ENCODE data around the gene BCL3. TPM values are rescaled to one million over a fixed set of nuclear protein-coding genes. Genes with fewer than 3 reads are reported as not detected.
A peak's percentile ranks its signal among the peaks of the same experiment; 100 is the strongest.

Gene BCL3
- polyA plus RNA-seq, 1 of the 3 experiments (the other 2 are of a cell fraction), result 19.2 TPM

GRCh38 chr19:44796701-44797115 is 48.2 kb downstream of the BCL3 start:
- ChIA-PET CTCF (interaction anchor here (1.0 to 4.8 kb wide), 6 partner anchors 13 to 107 kb away, joined by 3 to 22 read pairs (median 6); partner anchors contain the start of gene NECTIN2), POLR2A (no interaction called here)
- Histone ChIP-seq H3K9me2 (no peaks in the 10 kb centered on the region), H3F3A (replicated peaks; ENCODE audit: insufficient read depth) (no peaks in the 10 kb centered on the region), H3K79me2 (ENCODE audit: insufficient read depth) (no peaks in the 10 kb centered on the region), H3K4me2 (no peak overlapping the region), H3K27me3 (ENCODE audit: insufficient read depth) (no peaks in the 10 kb centered on the region), H3K4me3 (ENCODE audit: low read depth in 2 of 2, low read length in 1 of 2) (no peak overlapping the region), H3K9me3 (no peaks in the 10 kb centered on the region), H2AFZ (ENCODE audit: low read depth) (no peak overlapping the region), H3K4me1 (ENCODE audit: control insufficient read depth in 1 of 2, insufficient read depth in 2 of 2, low read depth in 1 of 2, low read length in 1 of 2) (no peaks in the 10 kb centered on the region; a peak in 1 of 4 replicates), H3K9ac (no peak overlapping the region), H3K27ac (ENCODE audit: low read depth in 2 of 2, low read length in 1 of 2) (no peak overlapping the region), H4K20me1 (ENCODE audit: insufficient read depth) (no peaks in the 10 kb centered on the region), H3K36me3 (replicated peaks in 1 of 2; ENCODE audit: control insufficient read depth in 1 of 2, insufficient read depth in 2 of 2, low read length in 1 of 2) (no peaks in the 10 kb centered on the region)
- 32% methylated on average over 11 of the region's 12 CpGs for WGBS (ENCODE audit: low lambda C conversion rate)
- TF ChIP-seq JUND (IDR thresholded peaks at IDR 0.05) (no peak), RCOR1 (IDR thresholded peaks at IDR 0.05; ENCODE audit: low read length) (no peak), CTCF (IDR thresholded peaks at IDR 0.05) (no peak), CHD2 (IDR thresholded peaks at IDR 0.05; ENCODE audit: low read length, partially characterized antibody) (no peak), MXI1 (IDR thresholded peaks at IDR 0.05; ENCODE audit: low read depth, low read length) (no peak), GATA2 (CRISPR knock-in tag; IDR thresholded peaks at IDR 0.05) (no peak), YY1 (IDR thresholded peaks at IDR 0.05; ENCODE audit: low read depth) (no peak)
- DNase-seq, result no peak

- 49% methylated on average over 10 of the region's 10 CpGs for WGBS (ENCODE audit: low lambda C conversion rate)
These were observed 51.3 kb downstream of the BCL3 start for GRCh38 chr19:44799627-44800346.

GRCh38 chr19:44800461-44800860 is 52.0 kb downstream of the BCL3 start:
- WGBS (ENCODE audit: low lambda C conversion rate), result 0% methylated on average over 2 of the region's 3 CpGs
- no peaks in the 10 kb centered on the region for H3F3A ChIP-seq (replicated peaks; ENCODE audit: insufficient read depth)
- H3K27me3 ChIP-seq (ENCODE audit: insufficient read depth), result peaks cover 34% of the 10 kb centered on the region
- no peaks in the 10 kb centered on the region for H4K20me1 ChIP-seq (ENCODE audit: insufficient read depth)
- ChIA-PET CTCF (interaction anchor here (0.6 to 3.1 kb wide), 5 partner anchors 11 to 111 kb away, joined by 3 to 19 read pairs (median 3); no protein-coding TSS in a partner anchor), POLR2A (no interaction called here)
- H3K36me3 ChIP-seq (replicated peaks in 1 of 2; ENCODE audit: control insufficient read depth in 1 of 2, insufficient read depth in 2 of 2, low read length in 1 of 2), result no peaks in the 10 kb centered on the region
- no peaks in the 10 kb centered on the region for H3K9me3 ChIP-seq
- no peaks in the 10 kb centered on the region; a peak in 1 of 4 replicates for H3K4me1 ChIP-seq (ENCODE audit: control insufficient read depth in 1 of 2, insufficient read depth in 2 of 2, low read depth in 1 of 2, low read length in 1 of 2)
- H3K79me2 ChIP-seq (ENCODE audit: insufficient read depth), result no peaks in the 10 kb centered on the region
- H3K9me2 ChIP-seq, result no peaks in the 10 kb centered on the region
- peak overlapping the region in 1 of 2 experiments; percentile 41; a peak in 1 of 4 replicates for H3K4me3 ChIP-seq (ENCODE audit: low read depth in 2 of 2, low read length in 1 of 2)
- no peak overlapping the region for H3K4me2 ChIP-seq
- peak; percentile 89 for DNase-seq
- no peak overlapping the region for H3K9ac ChIP-seq
- H3K27ac ChIP-seq (ENCODE audit: low read depth in 2 of 2, low read length in 1 of 2), result no peak overlapping the region
- no peak overlapping the region for H2AFZ ChIP-seq (ENCODE audit: low read depth)
- no peak for TF ChIP-seq NRF1 (IDR thresholded peaks at IDR 0.05; ENCODE audit: low read depth, low read length)
- TF ChIP-seq FOSL2 (IDR thresholded peaks at IDR 0.05; ENCODE audit: borderline replicate concordance, low read depth), result no peak
- TF ChIP-seq EZH2phosphoT487 (IDR thresholded peaks at IDR 0.05; ENCODE audit: borderline replicate concordance, low read depth), result no peak
- no peak for TF ChIP-seq SIN3A (IDR thresholded peaks at IDR 0.05; ENCODE audit: borderline replicate concordance, low read depth, low read length)
- TF ChIP-seq SMC3 (IDR thresholded peaks at IDR 0.05; ENCODE audit: low read depth, low read length), result peak; percentile 82
- no peak for TF ChIP-seq MEF2A (IDR thresholded peaks at IDR 0.05; ENCODE audit: borderline replicate concordance, low read depth)
- no peak for TF ChIP-seq RFX5 (IDR thresholded peaks at IDR 0.05; ENCODE audit: low read length)
- TF ChIP-seq RAD21 (IDR thresholded peaks at IDR 0.05; ENCODE audit: low read length), result peak; percentile 75
- no peak for TF ChIP-seq RCOR1 (IDR thresholded peaks at IDR 0.05; ENCODE audit: low read length)
- peak; percentile 86 for TF ChIP-seq CTCF (IDR thresholded peaks at IDR 0.05)
- TF ChIP-seq TEAD4 (IDR thresholded peaks at IDR 0.05; ENCODE audit: borderline replicate concordance, insufficient read depth), result no peak

More at GRCh38 chr19:44799627-44800346, 51.3 kb downstream of the BCL3 start:
- no peak for TF ChIP-seq EZH2phosphoT487 (IDR thresholded peaks at IDR 0.05; ENCODE audit: borderline replicate concordance, low read depth)
- Histone ChIP-seq H3K27ac (ENCODE audit: low read depth in 2 of 2, low read length in 1 of 2) (no peak overlapping the region), H3K36me3 (replicated peaks in 1 of 2; ENCODE audit: control insufficient read depth in 1 of 2, insufficient read depth in 2 of 2, low read length in 1 of 2) (no peaks in the 10 kb centered on the region), H3K4me3 (ENCODE audit: low read depth in 2 of 2, low read length in 1 of 2) (no peak overlapping the region), H3K27me3 (ENCODE audit: insufficient read depth) (peaks cover 27% of the 10 kb centered on the region), H3K79me2 (ENCODE audit: insufficient read depth) (no peaks in the 10 kb centered on the region), H3K4me2 (no peak overlapping the region), H4K20me1 (ENCODE audit: insufficient read depth) (no peaks in the 10 kb centered on the region), H3K9me2 (no peaks in the 10 kb centered on the region), H2AFZ (ENCODE audit: low read depth) (no peak overlapping the region), H3F3A (replicated peaks; ENCODE audit: insufficient read depth) (no peaks in the 10 kb centered on the region), H3K9ac (no peak overlapping the region), H3K9me3 (no peaks in the 10 kb centered on the region), H3K4me1 (ENCODE audit: control insufficient read depth in 1 of 2, insufficient read depth in 2 of 2, low read depth in 1 of 2, low read length in 1 of 2) (no peaks in the 10 kb centered on the region; a peak in 1 of 4 replicates)
- POLR2A ChIA-PET, result no interaction called here
- CTCF ChIA-PET, result interaction anchor here (0.6 to 3.1 kb wide), 10 partner anchors 10 to 110 kb away, joined by 3 to 19 read pairs (median 4); no protein-coding TSS in a partner anchor
- no peak for DNase-seq

Data from SK-N-SH (cell line).